ENCODE data around the gene ZFP57. TPM values are rescaled to one million over a fixed set of nuclear protein-coding genes. Genes with fewer than 3 reads are reported as not detected.

The ZFP57 gene
- total RNA-seq, 1 experiment from 2014 or later: not detected

GRCh38 chr6:29723666-29724588 is 43.0 kb upstream of the ZFP57 start:
- Mint-ChIP-seq H3K27ac (ENCODE audit: unreplicated experiment) (no peak overlapping the region), H3K4me1 (ENCODE audit: low read depth, unreplicated experiment) (peaks cover 7% of the 10 kb centered on the region), H3K27me3 (ENCODE audit: insufficient read depth, unreplicated experiment) (peaks cover 11% of the 10 kb centered on the region), H3K4me3 (ENCODE audit: unreplicated experiment) (peak overlapping the region; percentile 68), H3K36me3 (ENCODE audit: insufficient read depth, unreplicated experiment) (no peaks in the 10 kb centered on the region), H3K9me3 (ENCODE audit: unreplicated experiment) (no peaks in the 10 kb centered on the region)
- CTCF ChIA-PET: no interaction called here
- intact Hi-C loops (cut with micrococcal nuclease; ENCODE audit: unreplicated experiment): no loop called here
- Histone ChIP-seq H3K9me3 (no peaks in the 10 kb centered on the region), H3K36me3 (ENCODE audit: control insufficient read depth, insufficient read depth, low read length) (no peaks in the 10 kb centered on the region), H3K27me3 (replicated peaks; ENCODE audit: control insufficient read depth, insufficient read depth, low read length) (no peaks in the 10 kb centered on the region), H3K4me3 (ENCODE audit: low read depth, low read length) (peak overlapping the region; percentile 34), H3K4me1 (no peaks in the 10 kb centered on the region)
- DNase-seq: no peak
- BruUV-seq (replicated peaks): no TSS peak
- TF ChIP-seq CTCF (IDR thresholded peaks at IDR 0.05; ENCODE audit: insufficient read depth in 1 of 2, low read depth in 1 of 2, low read length in 1 of 2, severe bottlenecking in 1 of 2, unreplicated experiment in 1 of 2): no peak
- POLR2A ChIA-PET: no interaction called here

DNA sequence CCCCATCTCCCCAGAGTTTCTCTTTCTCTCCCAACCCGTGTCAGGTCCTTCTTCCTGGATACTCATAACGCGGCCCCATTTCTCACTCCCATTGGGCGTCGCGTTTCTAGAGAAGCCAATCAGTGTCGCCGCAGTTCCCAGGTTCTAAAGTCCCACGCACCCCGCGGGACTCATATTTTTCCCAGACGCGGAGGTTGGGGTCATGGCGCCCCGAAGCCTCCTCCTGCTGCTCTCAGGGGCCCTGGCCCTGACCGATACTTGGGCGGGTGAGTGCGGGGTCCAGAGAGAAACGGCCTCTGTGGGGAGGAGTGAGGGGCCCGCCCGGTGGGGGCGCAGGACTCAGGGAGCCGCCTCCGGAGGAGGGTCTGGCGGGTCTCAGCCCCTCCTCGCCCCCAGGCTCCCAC is 42.3 kb upstream of the ZFP57 start, which contains the start of gene HLA-F:
TSS of gene HLA-F (plus strand) at position 173 of the 404 bp plus-strand sequence. CDS start at position 203, 30 bp downstream.
- Mint-ChIP-seq H3K4me3 (ENCODE audit: unreplicated experiment) (peak within 1 kb of the TSS; percentile 68), H3K9me3 (ENCODE audit: unreplicated experiment) (no peaks in the 10 kb centered on the region), H3K27me3 (ENCODE audit: insufficient read depth, unreplicated experiment) (peaks cover 11% of the 10 kb centered on the region), H3K4me1 (ENCODE audit: low read depth, unreplicated experiment) (peaks cover 7% of the 10 kb centered on the region), H3K36me3 (ENCODE audit: insufficient read depth, unreplicated experiment) (no peaks in the 10 kb centered on the region), H3K27ac (ENCODE audit: unreplicated experiment) (no peak within 1 kb of the TSS)
- TF ChIP-seq CTCF (IDR thresholded peaks at IDR 0.05; ENCODE audit: insufficient read depth in 1 of 2, low read depth in 1 of 2, low read length in 1 of 2, severe bottlenecking in 1 of 2, unreplicated experiment in 1 of 2): no peak
- peak in 1 of 2 experiments; percentile 56 for DNase-seq
- CTCF ChIA-PET: no interaction called here
- intact Hi-C loops (cut with micrococcal nuclease; ENCODE audit: unreplicated experiment): no loop called here
- H3K9me3 ChIP-seq: no peaks in the 10 kb centered on the region
- H3K4me1 ChIP-seq: no peaks in the 10 kb centered on the region
- POLR2A ChIA-PET: interaction anchor here (0.7 kb wide), 1 partner anchor 241 kb away, joined by 3 read pairs; no protein-coding TSS in a partner anchor
- H3K4me3 ChIP-seq (ENCODE audit: low read depth, low read length): peak within 1 kb of the TSS; percentile 34
- no TSS peak for BruUV-seq (replicated peaks)
- H3K36me3 ChIP-seq (ENCODE audit: control insufficient read depth, insufficient read depth, low read length): no peaks in the 10 kb centered on the region
- no peaks in the 10 kb centered on the region for H3K27me3 ChIP-seq (replicated peaks; ENCODE audit: control insufficient read depth, insufficient read depth, low read length)

GRCh38 chr6:29720863-29721262 is 39.9 kb upstream of the ZFP57 start:
- Histone ChIP-seq H3K4me3 (ENCODE audit: low read depth, low read length) (no peak overlapping the region), H3K36me3 (ENCODE audit: control insufficient read depth, insufficient read depth, low read length) (no peaks in the 10 kb centered on the region), H3K27me3 (replicated peaks; ENCODE audit: control insufficient read depth, insufficient read depth, low read length) (no peaks in the 10 kb centered on the region), H3K9me3 (no peaks in the 10 kb centered on the region), H3K4me1 (no peaks in the 10 kb centered on the region)
- CTCF ChIA-PET: no interaction called here
- no TSS peak for BruUV-seq (replicated peaks)
- TF ChIP-seq CTCF (IDR thresholded peaks at IDR 0.05; ENCODE audit: insufficient read depth in 1 of 2, low read depth in 1 of 2, low read length in 1 of 2, severe bottlenecking in 1 of 2, unreplicated experiment in 1 of 2): no peak
- no peaks in the 10 kb centered on the region for H3K36me3 Mint-ChIP-seq (ENCODE audit: insufficient read depth, unreplicated experiment)
- no peak for DNase-seq
- no peaks in the 10 kb centered on the region for H3K9me3 Mint-ChIP-seq (ENCODE audit: unreplicated experiment)
- intact Hi-C loops (cut with micrococcal nuclease; ENCODE audit: unreplicated experiment): no loop called here
- no peak overlapping the region for H3K4me3 Mint-ChIP-seq (ENCODE audit: unreplicated experiment)
- POLR2A ChIA-PET: no interaction called here
- H3K27me3 Mint-ChIP-seq (ENCODE audit: insufficient read depth, unreplicated experiment): peaks cover 11% of the 10 kb centered on the region
- no peak overlapping the region for H3K27ac Mint-ChIP-seq (ENCODE audit: unreplicated experiment)
- H3K4me1 Mint-ChIP-seq (ENCODE audit: low read depth, unreplicated experiment): peaks cover 7% of the 10 kb centered on the region

All from Caco-2 (cell line).